GM06990 (cell line): ENCODE results near the gene TRAM2.

ENCODE experiments used
- DNase-seq: peaks from one replicate; pipeline ENCODE4 v3.0.0-alpha.2; 2011; ENCODE audit not compliant: insufficient read length; ENCODE audit errors: extremely low read depth
- H3K27me3 ChIP-seq: replicated peaks from 2 replicates; pipeline ENCODE4 v1.6.0; 2011; ENCODE audit warnings: low read length; ENCODE audit not compliant: control insufficient read depth, insufficient read depth
- H3K36me3 ChIP-seq: 2 replicates; pipeline ENCODE4 v1.5.1; 2011; ENCODE audit warnings: low read length; ENCODE audit not compliant: control insufficient read depth, insufficient read depth
- H3K4me3 ChIP-seq: replicated peaks from 2 replicates; pipeline ENCODE4 v1.5.1; 2011; ENCODE audit warnings: low read depth, mild to moderate bottlenecking, control low read depth, low read length
- CTCF ChIP-seq: IDR thresholded peaks from 2 replicates; pipeline ENCODE4 v1.5.1; 2011; ENCODE audit warnings: low read length, control low read depth, mild to moderate bottlenecking, inconsistent platforms; ENCODE audit not compliant: insufficient read depth, poor library complexity, severe bottlenecking

TRAM2 gene

GRCh38 chr6:52519618-52520017 is 57.2 kb downstream of the TRAM2 start:
- H3K36me3 ChIP-seq, result peaks cover 5% of the 10 kb centered on the region
- TF ChIP-seq CTCF, result no peak
- no peak for DNase-seq

GRCh38 chr6:52518279-52518945 is 58.4 kb downstream of the TRAM2 start:
- no peak for DNase-seq
- Histone ChIP-seq H3K27me3 (no peaks in the 10 kb centered on the region), H3K4me3 (no peak overlapping the region), H3K36me3 (peaks cover 7% of the 10 kb centered on the region)
- TF ChIP-seq CTCF, result no peak

More at GRCh38 chr6:52519618-52520017, 57.2 kb downstream of the TRAM2 start:
- no peak overlapping the region for H3K4me3 ChIP-seq
- H3K27me3 ChIP-seq, result no peaks in the 10 kb centered on the region

GRCh38 chr6:52517502-52518278 is 59.2 kb downstream of the TRAM2 start:
- DNase-seq, result no peak
- peaks cover 8% of the 10 kb centered on the region for H3K36me3 ChIP-seq
- TF ChIP-seq CTCF, result no peak
- H3K27me3 ChIP-seq, result no peaks in the 10 kb centered on the region
- H3K4me3 ChIP-seq, result no peak overlapping the region

GRCh38 chr6:52516943-52517342 is 59.9 kb downstream of the TRAM2 start:
- H3K4me3 ChIP-seq, result no peak overlapping the region
- H3K27me3 ChIP-seq, result no peaks in the 10 kb centered on the region
- no peak for DNase-seq
- H3K36me3 ChIP-seq, result peaks cover 13% of the 10 kb centered on the region
- no peak for TF ChIP-seq CTCF

GRCh38 chr6:52516269-52516668 is 60.6 kb downstream of the TRAM2 start:
- no peak for DNase-seq
- TF ChIP-seq CTCF, result no peak
- Histone ChIP-seq H3K27me3 (no peaks in the 10 kb centered on the region), H3K36me3 (peaks cover 15% of the 10 kb centered on the region), H3K4me3 (no peak overlapping the region)
